Stimulated activated naive B cell treated with anti-CD40 and anti-IgM and Interleukin-4, amounts not matched to agents 10 μg/mL and 1 μg/mL and 100 μg/mL, for 72 hours (primary cell): ENCODE measurements around the gene LRFN3.

Source experiments
- ATAC-seq, 2 donors: fragments of 150-1000 bp; cut with Tn5 transposase; replicated peaks; 2 replicates each; pipeline ENCODE4 v1.10.0; 2021; ENCODE audit warnings: moderate library complexity in 1 of 2
- DNase-seq: peaks from one replicate; pipeline ENCODE4 v3.0.0; 2021
- H3K27ac Mint-ChIP-seq: one replicate; pipeline ENCODE4 v1.8.0; 2022; ENCODE audit warnings: mild to moderate bottlenecking, mixed read lengths
- H3K27me3 Mint-ChIP-seq, 2 donors: one replicate each; pipeline ENCODE4 v1.8.0; 2022; ENCODE audit warnings: mixed read lengths in 2 of 2
- H3K36me3 Mint-ChIP-seq, 2 donors: one replicate each; pipeline ENCODE4 v1.8.0; 2022; ENCODE audit warnings: mixed read lengths in 2 of 2, mild to moderate bottlenecking in 1 of 2
- H3K4me1 Mint-ChIP-seq, 2 donors: one replicate each; pipeline ENCODE4 v1.8.0; 2022; ENCODE audit warnings: mixed read lengths in 2 of 2, mild to moderate bottlenecking in 1 of 2
- H3K4me3 Mint-ChIP-seq, 2 donors: one replicate each; pipeline ENCODE4 v1.8.0; 2022; ENCODE audit warnings: mild to moderate bottlenecking in 2 of 2, mixed read lengths in 2 of 2, moderate library complexity in 1 of 2
- H3K9me3 Mint-ChIP-seq, 2 donors: one replicate each; pipeline ENCODE4 v1.8.0; 2022; ENCODE audit warnings: mixed read lengths in 2 of 2, mild to moderate bottlenecking in 1 of 2

LRFN3 gene

GRCh38 chr19:35986664-35987570, 50.7 kb downstream of the LRFN3 start:
- H3K9me3 Mint-ChIP-seq: no peaks in the 10 kb centered on the region
- H3K4me1 Mint-ChIP-seq: peaks cover 8 to 9% of the 10 kb centered on the region in 2 donors
- DNase-seq (peak; percentile 43), ATAC-seq (peak; percentile 88 to 93)
- H3K36me3 Mint-ChIP-seq: no peaks in the 10 kb centered on the region
- peak overlapping the region; percentile 84 to 87 for H3K4me3 Mint-ChIP-seq
- H3K27ac Mint-ChIP-seq: peak overlapping the region; percentile 38
- peaks cover 30 to 52% of the 10 kb centered on the region in 2 donors for H3K27me3 Mint-ChIP-seq

- Mint-ChIP-seq H3K4me1 (peaks cover 8 to 9% of the 10 kb centered on the region in 2 donors), H3K27ac (no peak overlapping the region), H3K4me3 (peak overlapping the region; percentile 84 to 87), H3K36me3 (no peaks in the 10 kb centered on the region), H3K27me3 (peaks cover 25 to 47% of the 10 kb centered on the region in 2 donors), H3K9me3 (no peaks in the 10 kb centered on the region)
- DNase-seq (no peak), ATAC-seq (peak in 1 of 2 donors; percentile 33)
Measured at GRCh38 chr19:35987571-35987896, 51.4 kb downstream of the LRFN3 start.

- ATAC-seq (no peak), DNase-seq (no peak)
- no peak overlapping the region for H3K4me3 Mint-ChIP-seq
- no peak overlapping the region for H3K27ac Mint-ChIP-seq
- H3K4me1 Mint-ChIP-seq: peaks cover 12 to 18% of the 10 kb centered on the region in 2 donors
- no peaks in the 10 kb centered on the region for H3K9me3 Mint-ChIP-seq
- no peaks in the 10 kb centered on the region for H3K36me3 Mint-ChIP-seq
- peaks cover 16 to 34% of the 10 kb centered on the region in 2 donors for H3K27me3 Mint-ChIP-seq
Measured at GRCh38 chr19:35988824-35989223, 52.6 kb downstream of the LRFN3 start.

GRCh38 chr19:35990156-35990555, 54.0 kb downstream of the LRFN3 start:
- no peaks in the 10 kb centered on the region for H3K9me3 Mint-ChIP-seq
- no peak overlapping the region for H3K4me3 Mint-ChIP-seq
- no peak for DNase-seq
- H3K36me3 Mint-ChIP-seq: no peaks in the 10 kb centered on the region
- H3K27me3 Mint-ChIP-seq: peaks cover 8 to 21% of the 10 kb centered on the region in 2 donors
- ATAC-seq: no peak
- H3K27ac Mint-ChIP-seq: no peak overlapping the region
- peaks cover 14 to 30% of the 10 kb centered on the region in 2 donors for H3K4me1 Mint-ChIP-seq

- no peak overlapping the region for H3K27ac Mint-ChIP-seq
- H3K4me3 Mint-ChIP-seq: no peak overlapping the region
- ATAC-seq: no peak
- H3K4me1 Mint-ChIP-seq: peaks cover 17 to 36% of the 10 kb centered on the region in 2 donors
- no peak for DNase-seq
- H3K9me3 Mint-ChIP-seq: no peaks in the 10 kb centered on the region
- peaks cover 0 to 3% of the 10 kb centered on the region in 2 donors for H3K36me3 Mint-ChIP-seq
- peaks cover 0 to 12% of the 10 kb centered on the region in 2 donors for H3K27me3 Mint-ChIP-seq
Measured at GRCh38 chr19:35990771-35991730, 54.9 kb downstream of the LRFN3 start.

GRCh38 chr19:35991731-35992450, 55.7 kb downstream of the LRFN3 start:
- Mint-ChIP-seq H3K27ac (peak overlapping the region; percentile 25), H3K4me3 (no peak overlapping the region), H3K9me3 (no peaks in the 10 kb centered on the region), H3K27me3 (peaks cover 0 to 6% of the 10 kb centered on the region in 2 donors), H3K36me3 (peaks cover 0 to 8% of the 10 kb centered on the region in 2 donors), H3K4me1 (peaks cover 19 to 38% of the 10 kb centered on the region in 2 donors)
- no peak for ATAC-seq
- DNase-seq: no peak

- peaks cover 24 to 44% of the 10 kb centered on the region in 2 donors for H3K4me1 Mint-ChIP-seq
- peaks cover 3 to 16% of the 10 kb centered on the region in 2 donors for H3K36me3 Mint-ChIP-seq
- no peak overlapping the region for H3K27ac Mint-ChIP-seq
- H3K27me3 Mint-ChIP-seq: peaks cover 0 to 6% of the 10 kb centered on the region in 2 donors
- peak in 1 of 2 donors; percentile 19 for ATAC-seq
- DNase-seq: no peak
- H3K4me3 Mint-ChIP-seq: no peak overlapping the region
- no peaks in the 10 kb centered on the region for H3K9me3 Mint-ChIP-seq
Measured at GRCh38 chr19:35992907-35993765, 57.0 kb downstream of the LRFN3 start.

GRCh38 chr19:35993923-35994598, 57.9 kb downstream of the LRFN3 start:
- H3K36me3 Mint-ChIP-seq: peaks cover 6 to 19% of the 10 kb centered on the region in 2 donors
- DNase-seq (no peak), ATAC-seq (no peak)
- H3K27ac Mint-ChIP-seq: peak overlapping the region; percentile 72
- H3K27me3 Mint-ChIP-seq: peaks cover 0 to 6% of the 10 kb centered on the region in 2 donors
- H3K4me3 Mint-ChIP-seq: peak overlapping the region; percentile 78 to 83
- no peaks in the 10 kb centered on the region for H3K9me3 Mint-ChIP-seq
- H3K4me1 Mint-ChIP-seq: peaks cover 24 to 47% of the 10 kb centered on the region in 2 donors
